ENCODE data around the gene TMEM132E. TPM values are rescaled to one million over a fixed set of nuclear protein-coding genes. Genes with fewer than 3 reads are reported as not detected.

TMEM132E gene
- total and polyA plus RNA-seq, 10 donors: 0.09 to 0.79 (median 0.27) TPM

- no peaks in the 10 kb centered on the region for H3K9me3 ChIP-seq
- H3K4me3 ChIP-seq: no peak overlapping the region
- TF ChIP-seq, protein P1, sequence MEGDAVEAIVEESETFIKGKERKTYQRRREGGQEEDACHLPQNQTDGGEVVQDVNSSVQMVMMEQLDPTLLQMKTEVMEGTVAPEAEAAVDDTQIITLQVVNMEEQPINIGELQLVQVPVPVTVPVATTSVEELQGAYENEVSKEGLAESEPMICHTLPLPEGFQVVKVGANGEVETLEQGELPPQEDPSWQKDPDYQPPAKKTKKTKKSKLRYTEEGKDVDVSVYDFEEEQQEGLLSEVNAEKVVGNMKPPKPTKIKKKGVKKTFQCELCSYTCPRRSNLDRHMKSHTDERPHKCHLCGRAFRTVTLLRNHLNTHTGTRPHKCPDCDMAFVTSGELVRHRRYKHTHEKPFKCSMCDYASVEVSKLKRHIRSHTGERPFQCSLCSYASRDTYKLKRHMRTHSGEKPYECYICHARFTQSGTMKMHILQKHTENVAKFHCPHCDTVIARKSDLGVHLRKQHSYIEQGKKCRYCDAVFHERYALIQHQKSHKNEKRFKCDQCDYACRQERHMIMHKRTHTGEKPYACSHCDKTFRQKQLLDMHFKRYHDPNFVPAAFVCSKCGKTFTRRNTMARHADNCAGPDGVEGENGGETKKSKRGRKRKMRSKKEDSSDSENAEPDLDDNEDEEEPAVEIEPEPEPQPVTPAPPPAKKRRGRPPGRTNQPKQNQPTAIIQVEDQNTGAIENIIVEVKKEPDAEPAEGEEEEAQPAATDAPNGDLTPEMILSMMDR (IDR thresholded peaks at IDR 0.05 in 8 of 11, conservative IDR thresholded peaks at IDR 0.05 in 3 of 11): no peak
- no peak for TF ChIP-seq POLR2A (IDR thresholded peaks at IDR 0.05)
- TF ChIP-seq POLR2AphosphoS5 (IDR thresholded peaks at IDR 0.05): no peak
- intact Hi-C loops (cut with DNase I; ENCODE audit: low total_unique reads): no loop called here
- H3K36me3 ChIP-seq: no peaks in the 10 kb centered on the region
- no peak overlapping the region for H3K27ac ChIP-seq
- peaks cover 0 to under 1% (median 0%) of the 10 kb centered on the region in 6 donors for H3K4me1 ChIP-seq
- no peak for DNase-seq
- H3K27me3 ChIP-seq (replicated peaks in 1 of 7): peaks cover 0 to 41% (median 6%) of the 10 kb centered on the region in 7 donors
- 50 to 80% (median 65%) methylated on average over 7 of the region's 7 CpGs for WGBS, 5 donors
Observed at GRCh38 chr17:34670618-34671017, 91.2 kb downstream of the TMEM132E start.

DNA sequence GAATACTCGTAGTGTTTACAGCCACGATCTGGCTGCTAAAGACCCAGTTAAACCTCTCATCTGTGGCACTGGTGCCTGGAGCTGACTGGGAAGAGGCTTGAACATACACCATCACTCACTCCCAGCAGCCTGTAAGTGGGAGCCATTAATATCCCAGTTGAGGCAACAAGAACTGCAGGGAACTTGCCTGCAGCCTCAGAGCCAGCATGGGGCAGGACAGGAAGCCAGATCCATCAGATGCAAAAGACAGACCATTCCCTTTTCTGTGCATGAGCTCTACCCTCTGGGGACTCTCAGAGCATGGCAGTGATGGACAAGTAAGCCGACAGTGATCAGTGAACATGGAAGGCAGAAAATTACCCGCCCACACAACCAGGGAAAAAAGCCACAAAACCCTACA lies 91.8 kb downstream of the TMEM132E start:
- WGBS, 5 donors: 61 to 75% (median 75%) methylated on average over 2 to 4 of the region's 4 CpGs
- intact Hi-C loops (cut with DNase I; ENCODE audit: low total_unique reads): no loop called here

GRCh38 chr17:34672176-34672785 lies 92.9 kb downstream of the TMEM132E start:
- H3K4me1 ChIP-seq: no peaks in the 10 kb centered on the region
- H3K9me3 ChIP-seq: no peaks in the 10 kb centered on the region

More for the DNA sequence above, 91.8 kb downstream of the TMEM132E start:
- Histone ChIP-seq H3K4me1 (no peaks in the 10 kb centered on the region), H3K27ac (no peak overlapping the region), H3K4me3 (no peak overlapping the region), H3K36me3 (no peaks in the 10 kb centered on the region), H3K9me3 (no peaks in the 10 kb centered on the region), H3K27me3 (replicated peaks in 1 of 7) (peaks cover 0 to 35% (median 1%) of the 10 kb centered on the region in 7 donors)
- no peak for DNase-seq
- TF ChIP-seq POLR2A (IDR thresholded peaks at IDR 0.05) (no peak), POLR2AphosphoS5 (IDR thresholded peaks at IDR 0.05) (no peak)
- TF ChIP-seq, protein P1 (IDR thresholded peaks at IDR 0.05 in 8 of 11, conservative IDR thresholded peaks at IDR 0.05 in 3 of 11): no peak

DNA sequence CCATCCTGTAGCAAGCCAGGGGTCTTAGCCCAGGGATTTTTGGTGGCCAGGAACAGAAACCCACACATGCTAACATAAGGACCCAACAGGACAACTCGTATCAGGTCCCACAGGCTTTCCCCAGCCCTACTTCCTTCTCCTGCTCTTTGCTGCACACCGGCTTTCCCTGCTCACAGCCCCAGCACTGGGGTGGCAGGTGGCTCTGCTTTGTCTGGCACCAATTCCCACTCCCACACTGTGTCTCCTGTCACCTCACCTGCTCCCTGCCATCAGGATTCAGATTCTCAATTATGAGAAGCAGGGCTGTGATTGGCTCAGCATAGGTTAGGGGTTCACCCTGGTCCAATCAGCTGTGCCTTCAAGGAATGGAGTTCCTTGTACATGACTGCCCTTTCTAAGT lies 94.1 kb downstream of the TMEM132E start:
- 64 to 85% (median 79%) methylated on average over 2 of the region's 2 CpGs for WGBS, 5 donors
- no peak for DNase-seq

More at GRCh38 chr17:34672176-34672785, 92.9 kb downstream of the TMEM132E start:
- 66 to 86% (median 81%) methylated on average over 3 of the region's 3 CpGs for WGBS, 5 donors
- Histone ChIP-seq H3K27me3 (replicated peaks in 1 of 7) (peaks cover 0 to 24% (median 0%) of the 10 kb centered on the region in 7 donors), H3K4me3 (no peak overlapping the region), H3K36me3 (no peaks in the 10 kb centered on the region), H3K27ac (no peak overlapping the region)
- TF ChIP-seq, protein P1 (IDR thresholded peaks at IDR 0.05 in 8 of 11, conservative IDR thresholded peaks at IDR 0.05 in 3 of 11): no peak
- TF ChIP-seq POLR2AphosphoS5 (IDR thresholded peaks at IDR 0.05) (no peak), POLR2A (IDR thresholded peaks at IDR 0.05) (no peak)
- intact Hi-C loops (cut with DNase I; ENCODE audit: low total_unique reads): no loop called here
- no peak for DNase-seq

More for the DNA sequence above, 94.1 kb downstream of the TMEM132E start:
- intact Hi-C loops (cut with DNase I; ENCODE audit: low total_unique reads): no loop called here
- no peak for TF ChIP-seq POLR2A (IDR thresholded peaks at IDR 0.05)
- TF ChIP-seq, protein P1 (IDR thresholded peaks at IDR 0.05 in 8 of 11, conservative IDR thresholded peaks at IDR 0.05 in 3 of 11): no peak
- TF ChIP-seq POLR2AphosphoS5 (IDR thresholded peaks at IDR 0.05): no peak
- Histone ChIP-seq H3K27ac (no peak overlapping the region), H3K9me3 (no peaks in the 10 kb centered on the region), H3K4me1 (no peaks in the 10 kb centered on the region), H3K27me3 (replicated peaks in 1 of 7) (peaks cover 0 to 22% (median 0%) of the 10 kb centered on the region in 7 donors), H3K36me3 (no peaks in the 10 kb centered on the region), H3K4me3 (no peak overlapping the region)
